GM10266 (cell line): ENCODE results near the gene PSME1.
A peak's percentile ranks its signal among the peaks of the same experiment; 100 is the strongest.

Experiments used
- DNase-seq: peaks from one replicate; pipeline ENCODE4 v3.0.0; 2012; ENCODE audit errors: extremely low spot score
- TF ChIP-seq, protein P1 (sequence below): IDR thresholded peaks from 2 replicates; pipeline ENCODE4 v1.5.1; 2012; ENCODE audit warnings: mild to moderate bottlenecking, low read depth; ENCODE audit not compliant: control insufficient read depth, insufficient read depth; ENCODE audit errors: missing control alignments

Gene PSME1

DNA sequence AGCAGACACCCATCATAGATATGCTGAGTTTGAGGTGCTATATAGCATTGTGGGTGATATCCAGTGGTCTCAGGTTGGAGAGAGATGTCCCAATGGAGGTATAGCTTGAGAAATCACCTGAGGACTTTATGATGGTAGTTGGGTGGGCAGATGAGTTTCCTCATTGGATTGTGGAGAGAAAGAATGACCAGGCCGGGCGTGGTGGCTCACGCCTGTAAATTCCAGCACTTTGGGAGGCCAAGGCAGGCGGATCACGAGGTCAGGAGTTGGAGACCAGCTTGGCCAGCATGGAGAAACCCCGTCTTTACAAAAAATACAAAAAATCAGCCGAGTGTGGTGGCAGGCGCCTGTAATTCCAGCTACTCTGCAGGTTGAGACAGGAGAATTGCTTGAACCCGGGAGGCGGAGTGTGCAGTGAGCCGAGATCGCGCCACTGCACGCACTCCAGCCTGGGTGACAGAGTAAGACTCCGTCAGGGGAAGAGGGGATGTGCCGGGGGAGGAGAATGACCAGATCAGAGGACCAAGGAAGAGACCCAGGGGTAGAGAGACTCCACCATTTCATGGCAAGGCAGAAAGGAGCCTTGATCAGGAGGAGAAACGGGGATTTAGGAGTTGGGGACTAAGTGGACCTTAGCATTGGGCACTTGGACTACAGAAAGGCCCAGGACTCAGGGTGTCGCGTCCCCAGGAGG, 42.6 kb upstream of the PSME1 start:
- DNase-seq, result no peak

DNA sequence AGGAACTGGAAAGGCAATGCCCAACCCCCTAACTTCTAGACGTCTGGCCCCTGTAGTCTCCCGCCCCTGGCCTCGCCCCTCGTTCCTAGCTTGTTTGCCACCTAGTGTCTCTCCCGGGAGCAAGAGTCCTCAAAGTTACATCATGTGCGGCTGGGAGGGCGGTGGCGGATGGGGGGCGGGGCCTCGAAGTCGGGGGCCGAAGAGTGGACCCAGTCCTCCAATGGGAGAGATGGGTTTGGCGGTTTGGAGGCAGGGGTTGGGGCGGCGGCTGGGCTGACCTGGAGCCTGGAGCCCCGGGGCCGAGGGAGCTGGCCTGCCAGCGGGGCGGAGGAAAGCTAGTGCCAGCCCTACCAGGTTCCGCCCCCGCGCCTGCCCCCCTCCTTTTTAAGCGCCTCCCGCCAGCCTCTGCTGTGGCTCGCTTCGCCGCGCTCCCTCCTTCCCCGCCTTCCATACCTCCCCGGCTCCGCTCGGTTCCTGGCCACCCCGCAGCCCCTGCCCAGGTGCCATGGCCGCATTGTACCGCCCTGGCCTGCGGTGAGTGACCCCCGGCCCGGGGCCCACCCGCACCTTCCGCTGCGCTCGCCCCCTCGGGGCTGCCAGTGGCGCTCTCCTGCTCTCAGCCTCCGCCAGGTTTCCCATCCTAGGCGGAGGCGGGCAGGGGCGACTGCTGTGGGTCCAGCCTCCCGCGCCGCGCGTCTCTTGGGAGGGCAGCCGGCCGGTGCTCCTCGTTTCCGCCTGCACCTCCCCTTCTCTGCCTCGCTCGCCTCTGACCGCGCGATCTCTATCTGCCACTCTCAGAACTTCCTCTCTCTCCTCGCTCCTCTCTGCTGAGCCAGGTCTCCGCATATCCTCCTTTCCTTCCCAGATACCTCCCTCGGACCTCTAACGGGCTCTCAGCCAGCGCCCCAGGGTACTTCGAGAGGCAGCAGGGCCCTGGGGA, 41.8 kb upstream of the PSME1 start, which contains the start of gene PCK2:
Gene PCK2 (plus strand): TSS at position 411 of the 940 bp plus-strand sequence. CDS start 95 bp downstream, at position 506.
- TF ChIP-seq, protein P1, sequence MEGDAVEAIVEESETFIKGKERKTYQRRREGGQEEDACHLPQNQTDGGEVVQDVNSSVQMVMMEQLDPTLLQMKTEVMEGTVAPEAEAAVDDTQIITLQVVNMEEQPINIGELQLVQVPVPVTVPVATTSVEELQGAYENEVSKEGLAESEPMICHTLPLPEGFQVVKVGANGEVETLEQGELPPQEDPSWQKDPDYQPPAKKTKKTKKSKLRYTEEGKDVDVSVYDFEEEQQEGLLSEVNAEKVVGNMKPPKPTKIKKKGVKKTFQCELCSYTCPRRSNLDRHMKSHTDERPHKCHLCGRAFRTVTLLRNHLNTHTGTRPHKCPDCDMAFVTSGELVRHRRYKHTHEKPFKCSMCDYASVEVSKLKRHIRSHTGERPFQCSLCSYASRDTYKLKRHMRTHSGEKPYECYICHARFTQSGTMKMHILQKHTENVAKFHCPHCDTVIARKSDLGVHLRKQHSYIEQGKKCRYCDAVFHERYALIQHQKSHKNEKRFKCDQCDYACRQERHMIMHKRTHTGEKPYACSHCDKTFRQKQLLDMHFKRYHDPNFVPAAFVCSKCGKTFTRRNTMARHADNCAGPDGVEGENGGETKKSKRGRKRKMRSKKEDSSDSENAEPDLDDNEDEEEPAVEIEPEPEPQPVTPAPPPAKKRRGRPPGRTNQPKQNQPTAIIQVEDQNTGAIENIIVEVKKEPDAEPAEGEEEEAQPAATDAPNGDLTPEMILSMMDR, result no peak

More for the DNA sequence above, 42.6 kb upstream of the PSME1 start:
- TF ChIP-seq, protein P1, result no peak

DNA sequence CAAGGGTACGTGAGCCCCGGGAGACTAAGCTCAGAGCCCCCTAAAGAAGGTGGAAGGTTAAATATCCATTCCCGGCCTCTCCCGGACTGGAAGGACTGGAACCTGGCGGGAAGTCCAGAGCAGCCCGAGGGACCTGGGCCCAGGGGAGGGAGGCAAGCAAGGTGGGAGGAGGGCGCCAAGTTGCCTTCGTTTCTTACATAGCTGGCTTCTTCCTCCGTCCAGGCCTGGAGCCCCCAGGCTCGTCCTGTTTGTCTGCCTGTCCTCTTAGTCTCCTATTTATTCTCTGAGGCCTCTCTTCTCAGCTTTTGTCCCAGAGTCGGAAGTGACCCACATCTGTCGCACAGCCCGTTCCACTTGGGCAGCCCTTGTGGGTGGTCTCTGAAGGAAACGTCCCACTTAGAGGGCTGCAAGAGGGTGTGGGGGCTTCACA, 41.1 kb upstream of the PSME1 start:
- DNase-seq, result no peak
- TF ChIP-seq, protein P1, result no peak

More for the DNA sequence above, 41.8 kb upstream of the PSME1 start, which contains the start of gene PCK2:
- peak; percentile 90 for DNase-seq

DNA sequence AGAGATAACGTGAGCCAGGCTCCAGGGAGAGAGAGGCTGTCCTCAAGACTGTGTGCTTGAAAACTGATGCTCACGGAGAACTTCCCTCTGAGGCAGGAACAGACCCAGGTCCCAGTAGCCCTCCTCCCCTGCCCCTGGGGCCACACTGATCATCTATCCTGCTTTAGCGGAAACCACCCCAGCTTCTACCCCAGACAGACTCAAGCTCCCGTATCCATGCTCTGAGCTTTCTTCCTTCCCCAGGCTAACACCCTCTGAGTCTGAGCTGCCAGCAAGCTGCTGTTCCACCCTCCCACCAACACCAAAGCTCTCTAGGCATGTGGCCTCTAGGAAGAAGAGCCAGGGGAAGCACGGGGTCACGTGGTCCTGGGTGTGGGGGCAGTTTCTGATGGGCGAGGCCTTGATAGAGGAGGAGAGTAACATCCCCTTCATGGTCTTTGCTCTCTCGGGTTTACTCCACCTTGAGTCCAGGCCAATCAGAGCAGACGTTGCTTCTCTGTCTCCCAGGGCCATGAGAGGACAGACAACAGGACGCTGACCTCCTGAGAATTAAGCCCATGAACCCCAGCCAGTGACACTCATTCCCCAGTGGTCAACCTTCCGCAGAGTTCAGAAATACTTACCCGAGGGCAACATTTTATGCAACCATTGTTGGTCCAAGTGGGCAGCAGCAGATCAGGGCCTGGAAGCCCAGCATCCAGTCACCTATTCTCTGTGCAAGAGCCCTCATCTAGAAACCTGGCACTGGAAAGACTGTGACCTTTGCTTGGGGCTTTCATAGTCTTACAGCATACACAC, 40.5 kb upstream of the PSME1 start:
- TF ChIP-seq, protein P1, result no peak
- peak; percentile 97 for DNase-seq

DNA sequence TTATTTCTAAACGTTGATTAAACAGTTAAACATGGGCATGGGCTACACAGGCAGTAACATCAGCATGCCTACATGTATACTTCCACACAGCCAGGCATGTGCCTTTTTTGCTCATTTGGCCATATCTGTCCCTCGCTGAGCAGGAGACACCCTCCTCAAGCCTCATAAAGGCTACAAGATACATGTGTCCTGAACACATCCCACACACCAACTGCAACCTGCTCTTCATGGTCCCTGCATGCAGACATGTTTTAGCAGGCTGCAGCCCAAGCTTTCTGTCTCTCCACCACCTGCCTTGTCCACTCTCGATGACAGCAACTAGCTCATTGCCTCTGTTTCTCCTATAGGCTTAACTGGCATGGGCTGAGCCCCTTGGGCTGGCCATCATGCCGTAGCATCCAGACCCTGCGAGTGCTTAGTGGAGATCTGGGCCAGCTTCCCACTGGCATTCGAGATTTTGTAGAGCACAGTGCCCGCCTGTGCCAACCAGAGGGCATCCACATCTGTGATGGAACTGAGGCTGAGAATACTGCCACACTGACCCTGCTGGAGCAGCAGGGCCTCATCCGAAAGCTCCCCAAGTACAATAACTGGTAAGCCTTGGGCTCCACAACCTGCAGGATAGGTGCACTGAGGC, 39.3 kb upstream of the PSME1 start:
- DNase-seq, result no peak

DNA sequence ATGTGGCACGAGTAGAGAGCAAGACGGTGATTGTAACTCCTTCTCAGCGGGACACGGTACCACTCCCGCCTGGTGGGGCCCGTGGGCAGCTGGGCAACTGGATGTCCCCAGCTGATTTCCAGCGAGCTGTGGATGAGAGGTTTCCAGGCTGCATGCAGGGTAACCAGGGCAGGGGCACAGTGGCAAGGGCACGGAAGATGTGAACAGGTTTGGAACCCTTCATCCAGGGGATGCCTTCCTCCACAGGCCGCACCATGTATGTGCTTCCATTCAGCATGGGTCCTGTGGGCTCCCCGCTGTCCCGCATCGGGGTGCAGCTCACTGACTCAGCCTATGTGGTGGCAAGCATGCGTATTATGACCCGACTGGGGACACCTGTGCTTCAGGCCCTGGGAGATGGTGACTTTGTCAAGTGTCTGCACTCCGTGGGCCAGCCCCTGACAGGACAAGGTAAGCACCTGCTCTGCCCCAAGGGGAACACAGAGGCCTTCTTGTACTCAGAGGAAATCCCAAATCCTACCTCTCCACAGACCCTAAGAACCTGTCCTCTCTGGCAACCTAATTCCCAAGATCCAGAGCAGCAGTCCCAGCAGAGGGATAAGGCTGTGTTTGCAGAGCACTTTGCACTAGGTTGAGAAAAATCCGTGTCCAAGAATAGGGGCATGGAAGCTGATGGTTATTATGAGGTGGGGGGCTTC, 37.6 kb upstream of the PSME1 start:
- no peak for DNase-seq
- TF ChIP-seq, protein P1, result no peak

More for the DNA sequence above, 39.3 kb upstream of the PSME1 start:
- TF ChIP-seq, protein P1, result no peak
